Keratinocyte (primary cell): ENCODE data around the gene EIF3I. TPM values are rescaled to one million over a fixed set of nuclear protein-coding genes. Genes with fewer than 3 reads are reported as not detected.

Source experiments
- DNase-seq: peaks from one replicate; pipeline ENCODE4 v3.0.0-alpha.2; 2011; ENCODE audit warnings: low read depth, missing footprints, low spot score
- FAIRE-seq: peaks from 2 replicates; lab custom pipeline; 2011; peaks lifted over from hg19 to GRCh38; lab: Jason Lieb, UNC
- H2AFZ ChIP-seq: 2 replicates; pipeline ENCODE4 v1.6.0; 2012; ENCODE audit warnings: low read length, control low read depth, inconsistent platforms; ENCODE audit not compliant: control insufficient read depth
- H3K27ac ChIP-seq: 2 replicates; pipeline ENCODE4 v1.5.1; 2011; ENCODE audit warnings: low read length; ENCODE audit not compliant: control insufficient read depth, insufficient read depth
- H3K27me3 ChIP-seq: 3 replicates; pipeline ENCODE4 v1.6.0; 2011; ENCODE audit warnings: low read length; ENCODE audit not compliant: control insufficient read depth, insufficient read depth; ENCODE audit errors: extremely low read depth
- H3K36me3 ChIP-seq, 2 experiments: 2 replicates in 1 of 2; 3 replicates in 1 of 2; pipeline ENCODE4 v1.5.1; 2011; ENCODE audit warnings: low read length in 2 of 2, mild to moderate bottlenecking in 1 of 2; ENCODE audit not compliant: control insufficient read depth in 2 of 2, insufficient read depth in 2 of 2; ENCODE audit errors: extremely low read depth in 1 of 2
- H3K4me1 ChIP-seq: 3 replicates; pipeline ENCODE4 v1.5.1; 2011; ENCODE audit warnings: low read length; ENCODE audit not compliant: control insufficient read depth, insufficient read depth; ENCODE audit errors: extremely low read depth
- H3K4me2 ChIP-seq: 3 replicates; pipeline ENCODE4 v1.6.0; 2011; ENCODE audit warnings: low read depth, low read length; ENCODE audit not compliant: control insufficient read depth, insufficient read depth; ENCODE audit errors: extremely low read depth
- H3K4me3 ChIP-seq, 3 experiments: fragments of 200-600 bp in 1 of 3; sonication (generic) in 1 of 3; 2 replicates in 2 of 3; 3 replicates in 1 of 3; pipeline ENCODE4 v1.5.1; 2011 to 2016; ENCODE audit warnings: low read length in 3 of 3, mild to moderate bottlenecking in 3 of 3, control low read depth in 2 of 3, inconsistent platforms in 1 of 3, low read depth in 1 of 3, mixed read lengths in 1 of 3, mixed run types in 1 of 3, moderate library complexity in 1 of 3; ENCODE audit not compliant: control insufficient read depth in 2 of 3, insufficient read depth in 2 of 3; ENCODE audit errors: extremely low read depth in 1 of 3
- H3K79me2 ChIP-seq: 2 replicates; pipeline ENCODE4 v1.6.0; 2012; ENCODE audit warnings: low read length; ENCODE audit not compliant: control insufficient read depth, insufficient read depth
- H3K9ac ChIP-seq: 3 replicates; pipeline ENCODE4 v1.6.0; 2011; ENCODE audit warnings: low read length; ENCODE audit not compliant: control insufficient read depth, insufficient read depth; ENCODE audit errors: extremely low read depth
- H3K9me1 ChIP-seq: 3 replicates; pipeline ENCODE4 v1.6.0; 2011; ENCODE audit warnings: low read length; ENCODE audit not compliant: control insufficient read depth, insufficient read depth; ENCODE audit errors: extremely low read depth
- H3K9me3 ChIP-seq: 2 replicates; pipeline ENCODE4 v1.5.1; 2012; ENCODE audit warnings: low read depth, low read length; ENCODE audit not compliant: control insufficient read depth
- H4K20me1 ChIP-seq: 3 replicates; pipeline ENCODE4 v1.6.0; 2011; ENCODE audit warnings: low read length; ENCODE audit not compliant: control insufficient read depth, insufficient read depth; ENCODE audit errors: extremely low read depth
- EZH2 ChIP-seq: IDR thresholded peaks from one replicate; pipeline ENCODE4 v1.6.1; 2012; ENCODE audit warnings: inconsistent platforms, mild to moderate bottlenecking, low read length, moderate library complexity
- dilution Hi-C: fragments of 300-500 bp; cut with MboI; formaldehyde crosslinking; loops from one replicate; pipeline ENCODE4 v1.7.0; 2020; ENCODE audit warnings: low sequenced_read_pairs; ENCODE audit not compliant: extremely low pct_ligation_motif_present
- polyA plus RNA-seq, 5 experiments: library from polyadenylated mRNA; depleted of rRNA in 3 of 5; stranded (reverse) in 3 of 5; stranded (forward) in 1 of 5; unstranded in 1 of 5; fragments of >200 nt; gene quantifications; 1 replicate in 1 of 5; 2 replicates in 3 of 5; 3 replicates in 1 of 5; pipeline versions ENCODE4 v1.2.1 to v1.2.3, GENCODE V29; 2011 to 2012; ENCODE audit warnings: missing spikeins in 2 of 5, low read depth in 1 of 5, low replicate concordance in 1 of 5
- TF ChIP-seq, protein P1 (sequence below), 3 experiments: IDR thresholded peaks in 1 of 3; conservative IDR thresholded peaks in 1 of 3; optimal IDR thresholded peaks in 1 of 3; 2 replicates in 2 of 3; 3 replicates in 1 of 3; pipeline versions ENCODE3 to v1.5.1; 2011; ENCODE audit warnings: low read length in 3 of 3, mild to moderate bottlenecking in 3 of 3, moderate library complexity in 2 of 3, control low read depth in 1 of 3, inconsistent platforms in 1 of 3; ENCODE audit not compliant: insufficient read depth in 2 of 3; ENCODE audit errors: extremely low read depth in 1 of 3

EIF3I gene
- polyA plus RNA-seq, 1 donor (not counting 4 experiments of a cell fraction or from before 2014, with no cell fraction given), result 388 TPM

- H2AFZ ChIP-seq, result no peak overlapping the region
Observed at GRCh38 chr1:32221581-32221979, 627 bp upstream of the EIF3I start.

GRCh38 chr1:32223683-32224082, 1.5 kb downstream of the EIF3I start:
- H3K79me2 ChIP-seq, result peaks cover 37% of the 10 kb centered on the region
- no peak for FAIRE-seq
- no peak overlapping the region for H3K9ac ChIP-seq
- H3K4me2 ChIP-seq, result peak overlapping the region; percentile 86
- no peaks in the 10 kb centered on the region for H3K9me1 ChIP-seq
- TF ChIP-seq EZH2, result no peak
- TF ChIP-seq, protein P1, sequence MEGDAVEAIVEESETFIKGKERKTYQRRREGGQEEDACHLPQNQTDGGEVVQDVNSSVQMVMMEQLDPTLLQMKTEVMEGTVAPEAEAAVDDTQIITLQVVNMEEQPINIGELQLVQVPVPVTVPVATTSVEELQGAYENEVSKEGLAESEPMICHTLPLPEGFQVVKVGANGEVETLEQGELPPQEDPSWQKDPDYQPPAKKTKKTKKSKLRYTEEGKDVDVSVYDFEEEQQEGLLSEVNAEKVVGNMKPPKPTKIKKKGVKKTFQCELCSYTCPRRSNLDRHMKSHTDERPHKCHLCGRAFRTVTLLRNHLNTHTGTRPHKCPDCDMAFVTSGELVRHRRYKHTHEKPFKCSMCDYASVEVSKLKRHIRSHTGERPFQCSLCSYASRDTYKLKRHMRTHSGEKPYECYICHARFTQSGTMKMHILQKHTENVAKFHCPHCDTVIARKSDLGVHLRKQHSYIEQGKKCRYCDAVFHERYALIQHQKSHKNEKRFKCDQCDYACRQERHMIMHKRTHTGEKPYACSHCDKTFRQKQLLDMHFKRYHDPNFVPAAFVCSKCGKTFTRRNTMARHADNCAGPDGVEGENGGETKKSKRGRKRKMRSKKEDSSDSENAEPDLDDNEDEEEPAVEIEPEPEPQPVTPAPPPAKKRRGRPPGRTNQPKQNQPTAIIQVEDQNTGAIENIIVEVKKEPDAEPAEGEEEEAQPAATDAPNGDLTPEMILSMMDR (optimal IDR thresholded peaks at IDR 0.05 in 1 of 3, IDR thresholded peaks at IDR 0.05 in 1 of 3, conservative IDR thresholded peaks at IDR 0.05 in 1 of 3; ENCODE audit: extremely low read depth in 1 of 3, insufficient read depth in 2 of 3, low read length in 3 of 3), result no peak
- H4K20me1 ChIP-seq, result no peaks in the 10 kb centered on the region
- peaks cover 22 to 33% of the 10 kb centered on the region in 2 experiments for H3K36me3 ChIP-seq
- DNase-seq, result no peak
- no peaks in the 10 kb centered on the region for H3K9me3 ChIP-seq
- peaks cover 21% of the 10 kb centered on the region for H3K4me1 ChIP-seq
- H3K27me3 ChIP-seq, result no peaks in the 10 kb centered on the region
- H3K4me3 ChIP-seq, result no peak overlapping the region
- dilution Hi-C loops, result no loop called here
- H3K27ac ChIP-seq, result peak overlapping the region; percentile 1
- H2AFZ ChIP-seq, result no peak overlapping the region

More at GRCh38 chr1:32221581-32221979, 627 bp upstream of the EIF3I start:
- Histone ChIP-seq H3K27me3 (no peaks in the 10 kb centered on the region), H3K36me3 (peaks cover 13 to 23% of the 10 kb centered on the region in 2 experiments), H3K4me1 (peaks cover 27% of the 10 kb centered on the region), H3K79me2 (peaks cover 37% of the 10 kb centered on the region), H3K4me3 (peak overlapping the region; percentile 82 to 96 (median 89)), H3K4me2 (peak overlapping the region; percentile 80), H3K27ac (peak overlapping the region; percentile 98), H3K9me1 (no peaks in the 10 kb centered on the region), H4K20me1 (no peaks in the 10 kb centered on the region), H3K9ac (peak overlapping the region; percentile 100), H3K9me3 (no peaks in the 10 kb centered on the region)
- no peak for DNase-seq
- FAIRE-seq, result no peak
- dilution Hi-C loops, result no loop called here
- TF ChIP-seq, protein P1 (optimal IDR thresholded peaks at IDR 0.05 in 1 of 3, IDR thresholded peaks at IDR 0.05 in 1 of 3, conservative IDR thresholded peaks at IDR 0.05 in 1 of 3; ENCODE audit: extremely low read depth in 1 of 3, insufficient read depth in 2 of 3, low read length in 3 of 3), result no peak
- no peak for TF ChIP-seq EZH2
